ENCODE measurements around the gene SIRT7.

Gene SIRT7

GRCh38 chr17:81902653-81903414 is 15.1 kb downstream of the SIRT7 start:
- Histone ChIP-seq H3K79me1 (ENCODE audit: low read depth, low read length) (peaks cover 8% of the 10 kb centered on the region), H2BK120ac (ENCODE audit: low read depth, low read length) (peak overlapping the region; percentile 76), H4K91ac (ENCODE audit: low read depth, low read length, poor library complexity) (no peak overlapping the region), H3K9me3 (replicated peaks in 1 of 2; ENCODE audit: control insufficient read depth in 2 of 2, insufficient read depth in 1 of 2, low read depth in 1 of 2, low read length in 2 of 2) (no peaks in the 10 kb centered on the region), H3K27me3 (ENCODE audit: control insufficient read depth in 3 of 3, insufficient read depth in 3 of 3, low read depth in 1 of 3, low read length in 3 of 3) (peaks cover 0 to 25% (median 4%) of the 10 kb centered on the region in 3 experiments), H3K18ac (ENCODE audit: low read length) (peak overlapping the region; percentile 76), H3K27ac (replicated peaks; ENCODE audit: low read length) (no peak overlapping the region), H2BK5ac (ENCODE audit: low read length) (peak overlapping the region; percentile 39), H3K4me2 (ENCODE audit: insufficient read depth, low read length, poor library complexity, severe bottlenecking) (peak overlapping the region; percentile 73), H3K23ac (ENCODE audit: low read depth, low read length, poor library complexity) (peak overlapping the region; percentile 96), H3K9ac (ENCODE audit: low read depth, low read length, poor library complexity) (peak overlapping the region; percentile 70), H3K14ac (ENCODE audit: low read length) (peak overlapping the region; percentile 84), H2BK15ac (ENCODE audit: low read length) (no peak overlapping the region), H3K4me1 (ENCODE audit: control insufficient read depth in 2 of 2, insufficient read depth in 1 of 2, low read depth in 1 of 2, low read length in 2 of 2) (peaks cover 0 to 5% of the 10 kb centered on the region in 2 donors), H3K4ac (ENCODE audit: low read length) (no peak overlapping the region), H2AFZ (ENCODE audit: low read length) (no peak overlapping the region), H3K36me3 (replicated peaks in 1 of 2; ENCODE audit: control insufficient read depth in 2 of 2, insufficient read depth in 2 of 2, low read length in 2 of 2) (peaks cover 35 to 81% of the 10 kb centered on the region in 2 donors), H4K8ac (ENCODE audit: low read depth, low read length) (peak overlapping the region; percentile 65), H3K4me3 (ENCODE audit: low read length in 2 of 2) (no peak overlapping the region), H2BK12ac (ENCODE audit: low read length) (peak overlapping the region; percentile 6), H2AK5ac (ENCODE audit: low read depth, low read length) (peak overlapping the region; percentile 81)
- no peak for DNase-seq (ENCODE audit: low spot score)
- WGBS, 2 donors (ENCODE audit: extremely low coverage in 2 of 2, insufficient read length in 2 of 2, insufficient replicate concordance in 1 of 2): no CpG with 5 or more reads among the region's 47 CpGs

GRCh38 chr17:81902023-81902652 is 15.8 kb downstream of the SIRT7 start, which contains the start of gene NPB:
TSS of gene NPB (plus strand) at chr17:81902238. CDS start at chr17:81902278, 40 bp downstream.
- H2BK5ac ChIP-seq (ENCODE audit: low read length): peak within 1 kb of the TSS; percentile 39
- peak within 1 kb of the TSS; percentile 96 for H3K23ac ChIP-seq (ENCODE audit: low read depth, low read length, poor library complexity)
- peak within 1 kb of the TSS; percentile 85 for H3K18ac ChIP-seq (ENCODE audit: low read length)
- peak within 1 kb of the TSS in 1 of 2 donors; percentile 74 for H3K4me3 ChIP-seq (ENCODE audit: low read length in 2 of 2)
- H3K36me3 ChIP-seq (replicated peaks in 1 of 2; ENCODE audit: control insufficient read depth in 2 of 2, insufficient read depth in 2 of 2, low read length in 2 of 2): peaks cover 33 to 81% of the 10 kb centered on the region in 2 donors
- peaks cover 5% of the 10 kb centered on the region for H3K79me1 ChIP-seq (ENCODE audit: low read depth, low read length)
- no peak for DNase-seq (ENCODE audit: low spot score)
- peak within 1 kb of the TSS; percentile 46 for H2BK12ac ChIP-seq (ENCODE audit: low read length)
- peaks cover 0 to 25% (median 4%) of the 10 kb centered on the region in 3 experiments for H3K27me3 ChIP-seq (ENCODE audit: control insufficient read depth in 3 of 3, insufficient read depth in 3 of 3, low read depth in 1 of 3, low read length in 3 of 3)
- peak within 1 kb of the TSS; percentile 88 for H3K9ac ChIP-seq (ENCODE audit: low read depth, low read length, poor library complexity)
- no peaks in the 10 kb centered on the region for H3K9me3 ChIP-seq (replicated peaks in 1 of 2; ENCODE audit: control insufficient read depth in 2 of 2, insufficient read depth in 1 of 2, low read depth in 1 of 2, low read length in 2 of 2)
- H2BK120ac ChIP-seq (ENCODE audit: low read depth, low read length): peak within 1 kb of the TSS; percentile 76
- no peak within 1 kb of the TSS for H4K91ac ChIP-seq (ENCODE audit: low read depth, low read length, poor library complexity)
- H3K27ac ChIP-seq (replicated peaks; ENCODE audit: low read length): no peak within 1 kb of the TSS
- H3K4me1 ChIP-seq (ENCODE audit: control insufficient read depth in 2 of 2, insufficient read depth in 1 of 2, low read depth in 1 of 2, low read length in 2 of 2): peaks cover 0 to 5% of the 10 kb centered on the region in 2 donors
- peak within 1 kb of the TSS; percentile 23 for H3K4ac ChIP-seq (ENCODE audit: low read length)
- peak within 1 kb of the TSS; percentile 49 for H2BK15ac ChIP-seq (ENCODE audit: low read length)
- H2AK5ac ChIP-seq (ENCODE audit: low read depth, low read length): peak within 1 kb of the TSS; percentile 81
- peak within 1 kb of the TSS; percentile 73 for H3K4me2 ChIP-seq (ENCODE audit: insufficient read depth, low read length, poor library complexity, severe bottlenecking)
- H3K14ac ChIP-seq (ENCODE audit: low read length): peak within 1 kb of the TSS; percentile 84
- whole genome bisulfite sequencing, 2 donors (ENCODE audit: extremely low coverage in 2 of 2, insufficient read length in 2 of 2, insufficient replicate concordance in 1 of 2): no CpG with 5 or more reads among the region's 79 CpGs
- H4K8ac ChIP-seq (ENCODE audit: low read depth, low read length): peak within 1 kb of the TSS; percentile 65
- no peak within 1 kb of the TSS for H2AFZ ChIP-seq (ENCODE audit: low read length)

GRCh38 chr17:81901167-81902022 is 16.6 kb downstream of the SIRT7 start:
- Histone ChIP-seq H2BK15ac (ENCODE audit: low read length) (peak overlapping the region; percentile 49), H3K79me1 (ENCODE audit: low read depth, low read length) (peaks cover 5% of the 10 kb centered on the region), H3K27me3 (ENCODE audit: control insufficient read depth in 3 of 3, insufficient read depth in 3 of 3, low read depth in 1 of 3, low read length in 3 of 3) (peaks cover 0 to 25% (median 4%) of the 10 kb centered on the region in 3 experiments), H2BK5ac (ENCODE audit: low read length) (no peak overlapping the region), H3K18ac (ENCODE audit: low read length) (peak overlapping the region; percentile 85), H3K4me3 (ENCODE audit: low read length in 2 of 2) (peak overlapping the region in 1 of 2 donors; percentile 51), H3K14ac (ENCODE audit: low read length) (peak overlapping the region; percentile 71), H2BK12ac (ENCODE audit: low read length) (peak overlapping the region; percentile 46), H3K9me3 (replicated peaks in 1 of 2; ENCODE audit: control insufficient read depth in 2 of 2, insufficient read depth in 1 of 2, low read depth in 1 of 2, low read length in 2 of 2) (no peaks in the 10 kb centered on the region), H3K4ac (ENCODE audit: low read length) (peak overlapping the region; percentile 23), H3K4me2 (ENCODE audit: insufficient read depth, low read length, poor library complexity, severe bottlenecking) (peak overlapping the region; percentile 73), H3K9ac (ENCODE audit: low read depth, low read length, poor library complexity) (peak overlapping the region; percentile 88), H2AFZ (ENCODE audit: low read length) (no peak overlapping the region), H4K91ac (ENCODE audit: low read depth, low read length, poor library complexity) (no peak overlapping the region), H3K4me1 (ENCODE audit: control insufficient read depth in 2 of 2, insufficient read depth in 1 of 2, low read depth in 1 of 2, low read length in 2 of 2) (peaks cover 0 to 5% of the 10 kb centered on the region in 2 donors), H3K36me3 (replicated peaks in 1 of 2; ENCODE audit: control insufficient read depth in 2 of 2, insufficient read depth in 2 of 2, low read length in 2 of 2) (peaks cover 33 to 82% of the 10 kb centered on the region in 2 donors), H4K8ac (ENCODE audit: low read depth, low read length) (no peak overlapping the region), H2BK120ac (ENCODE audit: low read depth, low read length) (peak overlapping the region; percentile 36), H3K23ac (ENCODE audit: low read depth, low read length, poor library complexity) (peak overlapping the region; percentile 85), H2AK5ac (ENCODE audit: low read depth, low read length) (peak overlapping the region; percentile 6), H3K27ac (replicated peaks; ENCODE audit: low read length) (no peak overlapping the region)
- DNase-seq (ENCODE audit: low spot score): no peak
- WGBS, 2 donors (ENCODE audit: extremely low coverage in 2 of 2, insufficient read length in 2 of 2, insufficient replicate concordance in 1 of 2): no CpG with 5 or more reads among the region's 21 CpGs
